Measurements from ENCODE around the gene PHACTR1. TPM values are rescaled to one million over a fixed set of nuclear protein-coding genes. Genes with fewer than 3 reads are reported as not detected.

The PHACTR1 gene
- total and polyA plus RNA-seq, 2 experiments from 2014 or later = 11.2 to 33.9 TPM

GRCh38 chr6:12811519-12811918 lies 95.0 kb downstream of the PHACTR1 start:
- H3K4me3 ChIP-seq = no peak overlapping the region
- no peaks in the 10 kb centered on the region for H3K9me3 ChIP-seq (ENCODE audit: low read depth)
- H3K4me1 ChIP-seq (ENCODE audit: low read depth) = no peaks in the 10 kb centered on the region
- H3K27ac ChIP-seq = no peak overlapping the region
- no peaks in the 10 kb centered on the region for H3K36me3 ChIP-seq
- DNase-seq (ENCODE audit: low read depth in 1 of 2, low spot score in 1 of 2) = no peak
- peaks cover 4% of the 10 kb centered on the region for H3K27me3 ChIP-seq
- no peak for TF ChIP-seq CTCF (IDR thresholded peaks at IDR 0.05; ENCODE audit: low read depth, low read length)

GRCh38 chr6:12813321-12813720 lies 96.8 kb downstream of the PHACTR1 start:
- no peak overlapping the region for H3K4me3 ChIP-seq
- DNase-seq (ENCODE audit: low read depth in 1 of 2, low spot score in 1 of 2) = peak in 1 of 2 donors; percentile 51

GRCh38 chr6:12814015-12814414 lies 97.4 kb downstream of the PHACTR1 start:
- no peak overlapping the region for H3K4me3 ChIP-seq
- TF ChIP-seq CTCF (IDR thresholded peaks at IDR 0.05; ENCODE audit: low read depth, low read length) = no peak

More at GRCh38 chr6:12813321-12813720, 96.8 kb downstream of the PHACTR1 start:
- no peak for TF ChIP-seq CTCF (IDR thresholded peaks at IDR 0.05; ENCODE audit: low read depth, low read length)
- no peaks in the 10 kb centered on the region for H3K9me3 ChIP-seq (ENCODE audit: low read depth)
- no peaks in the 10 kb centered on the region for H3K4me1 ChIP-seq (ENCODE audit: low read depth)
- H3K27me3 ChIP-seq = no peaks in the 10 kb centered on the region
- no peak overlapping the region for H3K27ac ChIP-seq
- H3K36me3 ChIP-seq = no peaks in the 10 kb centered on the region

GRCh38 chr6:12815089-12815488 lies 98.5 kb downstream of the PHACTR1 start:
- Histone ChIP-seq H3K9me3 (ENCODE audit: low read depth) (no peaks in the 10 kb centered on the region), H3K4me3 (no peak overlapping the region), H3K27me3 (peaks cover 2% of the 10 kb centered on the region), H3K4me1 (ENCODE audit: low read depth) (no peaks in the 10 kb centered on the region), H3K36me3 (no peaks in the 10 kb centered on the region), H3K27ac (no peak overlapping the region)
- no peak for DNase-seq (ENCODE audit: low read depth in 1 of 2, low spot score in 1 of 2)
- TF ChIP-seq CTCF (IDR thresholded peaks at IDR 0.05; ENCODE audit: low read depth, low read length) = no peak

More at GRCh38 chr6:12814015-12814414, 97.4 kb downstream of the PHACTR1 start:
- Histone ChIP-seq H3K4me1 (ENCODE audit: low read depth) (no peaks in the 10 kb centered on the region), H3K36me3 (no peaks in the 10 kb centered on the region), H3K27ac (no peak overlapping the region), H3K27me3 (no peaks in the 10 kb centered on the region), H3K9me3 (ENCODE audit: low read depth) (no peaks in the 10 kb centered on the region)
- no peak for DNase-seq (ENCODE audit: low read depth in 1 of 2, low spot score in 1 of 2)

GRCh38 chr6:12815884-12816600 lies 99.5 kb downstream of the PHACTR1 start:
- no peak for TF ChIP-seq CTCF (IDR thresholded peaks at IDR 0.05; ENCODE audit: low read depth, low read length)
- H3K27me3 ChIP-seq = peaks cover 2% of the 10 kb centered on the region
- H3K36me3 ChIP-seq = no peaks in the 10 kb centered on the region
- no peaks in the 10 kb centered on the region for H3K9me3 ChIP-seq (ENCODE audit: low read depth)
- no peaks in the 10 kb centered on the region for H3K4me1 ChIP-seq (ENCODE audit: low read depth)
- DNase-seq (ENCODE audit: low read depth in 1 of 2, low spot score in 1 of 2) = no peak
- H3K4me3 ChIP-seq = no peak overlapping the region
- H3K27ac ChIP-seq = no peak overlapping the region
